RWPE2 (cell line): ENCODE measurements around the gene RAB1A.

Source experiments
- ATAC-seq: fragments of 200-7000 bp; cut with Tn5 transposase; 3 replicates; pipeline ENCODE4 v1.9.1; 2021; ENCODE audit warnings: low read depth
- DNase-seq: peaks from one replicate; pipeline ENCODE4 v3.0.0-alpha.2; 2020; ENCODE audit warnings: low spot score
- H3K27ac ChIP-seq: fragments of 450-650 bp; 2 replicates; pipeline ENCODE4 v1.5.1; 2017; ENCODE audit warnings: mild to moderate bottlenecking; ENCODE audit not compliant: poor library complexity, severe bottlenecking
- H3K27me3 ChIP-seq: fragments of 250-450 bp; sonication (Bioruptor Pico); 2 replicates; pipeline ENCODE4 v1.5.1; 2021; ENCODE audit warnings: mild to moderate bottlenecking, moderate library complexity; ENCODE audit not compliant: insufficient read depth, poor library complexity, severe bottlenecking
- H3K36me3 ChIP-seq: fragments of 250-450 bp; sonication (Bioruptor Pico); 2 replicates; pipeline ENCODE4 v1.5.1; 2020; ENCODE audit warnings: low read depth, mild to moderate bottlenecking, moderate library complexity
- H3K4me1 ChIP-seq: fragments of 250-450 bp; sonication (Bioruptor Pico); 2 replicates; pipeline ENCODE4 v1.5.1; 2021; ENCODE audit warnings: mild to moderate bottlenecking, moderate library complexity; ENCODE audit not compliant: insufficient read depth, poor library complexity, severe bottlenecking
- H3K4me3 ChIP-seq: fragments of 250-450 bp; sonication (Bioruptor Pico); 2 replicates; pipeline ENCODE4 v1.5.1; 2021; ENCODE audit warnings: mild to moderate bottlenecking, moderate library complexity; ENCODE audit not compliant: severe bottlenecking
- H3K9me3 ChIP-seq: fragments of 250-450 bp; sonication (Bioruptor Pico); 2 replicates; pipeline ENCODE4 v1.5.1; 2021; ENCODE audit warnings: mild to moderate bottlenecking, moderate library complexity; ENCODE audit not compliant: severe bottlenecking
- CTCF ChIP-seq: fragments of 450-650 bp; IDR thresholded peaks from one replicate; pipeline ENCODE4 v1.5.1; 2017; ENCODE audit warnings: mild to moderate bottlenecking, moderate library complexity; ENCODE audit not compliant: poor library complexity, severe bottlenecking

Gene RAB1A

GRCh38 chr2:65040400-65041261 is 89.3 kb downstream of the RAB1A start:
- Histone ChIP-seq H3K27ac (no peak overlapping the region), H3K36me3 (no peaks in the 10 kb centered on the region), H3K4me1 (no peaks in the 10 kb centered on the region), H3K4me3 (no peak overlapping the region), H3K9me3 (peaks cover 4% of the 10 kb centered on the region), H3K27me3 (no peaks in the 10 kb centered on the region)
- DNase-seq (no peak), ATAC-seq (peak; percentile 95)
- TF ChIP-seq CTCF, result peak; percentile 91

GRCh38 chr2:65039640-65040039 is 90.3 kb downstream of the RAB1A start:
- no peaks in the 10 kb centered on the region for H3K36me3 ChIP-seq
- no peak overlapping the region for H3K27ac ChIP-seq
- H3K4me3 ChIP-seq, result no peak overlapping the region
- ATAC-seq, result no peak
- peaks cover 4% of the 10 kb centered on the region for H3K9me3 ChIP-seq
- no peaks in the 10 kb centered on the region for H3K27me3 ChIP-seq
- no peak for DNase-seq
- H3K4me1 ChIP-seq, result no peaks in the 10 kb centered on the region
- no peak for TF ChIP-seq CTCF

GRCh38 chr2:65037178-65037577 is 92.7 kb downstream of the RAB1A start:
- H3K9me3 ChIP-seq, result no peaks in the 10 kb centered on the region
- no peak overlapping the region for H3K4me3 ChIP-seq
- DNase-seq (no peak), ATAC-seq (no peak)
- H3K27me3 ChIP-seq, result no peaks in the 10 kb centered on the region
- TF ChIP-seq CTCF, result no peak
- H3K36me3 ChIP-seq, result no peaks in the 10 kb centered on the region
- no peaks in the 10 kb centered on the region for H3K4me1 ChIP-seq
- H3K27ac ChIP-seq, result no peak overlapping the region
